Transverse colon (tissue), 4 donors: Measurements from ENCODE around the gene ABTB1. TPM values are rescaled to one million over a fixed set of nuclear protein-coding genes. Genes with fewer than 3 reads are reported as not detected.
"Not testable (repeated sequence)": the region's sequence is repeated elsewhere in the genome, so short reads cannot be mapped to it uniquely, and the experiment has no call there.

Source experiments
- DNase-seq: peaks from one replicate; pipeline ENCODE4 v3.0.0-alpha.2; 2019
- H3K27ac ChIP-seq, 4 donors: fragments of 200-600 bp; sonication (generic); 2 replicates each; pipeline ENCODE4 v1.5.1; 2016 to 2018; ENCODE audit warnings: inconsistent platforms in 4 of 4
- H3K27me3 ChIP-seq: fragments of 200-600 bp; sonication (generic); 2 replicates; pipeline ENCODE4 v1.5.1; 2017; ENCODE audit warnings: inconsistent platforms
- H3K36me3 ChIP-seq, 4 donors: fragments of 200-600 bp; sonication (generic); 2 replicates each; pipeline ENCODE4 v1.5.1; 2017 to 2019; ENCODE audit warnings: inconsistent platforms in 4 of 4
- H3K4me1 ChIP-seq, 4 donors: fragments of 200-600 bp; sonication (generic); 2 replicates each; pipeline ENCODE4 v1.5.1; 2017 to 2020; ENCODE audit warnings: inconsistent platforms in 4 of 4
- H3K4me3 ChIP-seq, 4 donors: fragments of 200-600 bp; sonication (generic); 1 replicate in 1 of 4; 2 replicates in 3 of 4; pipeline versions ENCODE4 v1.5.1 to v1.6.1; 2017 to 2019; ENCODE audit warnings: inconsistent platforms in 4 of 4
- H3K9me3 ChIP-seq, 2 donors: fragments of 200-600 bp; sonication (generic); 2 replicates each; pipeline ENCODE4 v1.5.1; 2017 to 2019; ENCODE audit warnings: inconsistent platforms in 2 of 2
- CTCF ChIP-seq, 5 experiments: fragments of 200-600 bp in 3 of 5; fragments of 450-650 bp in 2 of 5; sonication (generic) in 3 of 5; IDR thresholded peaks; 1 replicate in 2 of 5; 2 replicates in 3 of 5; pipeline ENCODE4 v1.5.1; 2016 to 2017; ENCODE audit warnings: antibody characterized with exemption in 5 of 5, inconsistent platforms in 3 of 5, mild to moderate bottlenecking in 2 of 5, moderate library complexity in 1 of 5
- EP300 ChIP-seq: sonication (generic); formaldehyde crosslinking; IDR thresholded peaks from one replicate; pipeline ENCODE4 v1.6.1; 2017; ENCODE audit warnings: antibody characterized with exemption, low read depth
- POLR2A ChIP-seq: fragments of 450-650 bp; IDR thresholded peaks from one replicate; pipeline ENCODE4 v1.6.1; 2016; ENCODE audit warnings: antibody characterized with exemption, mild to moderate bottlenecking, moderate library complexity
- POLR2AphosphoS5 ChIP-seq, 3 donors: sonication (generic); formaldehyde crosslinking; IDR thresholded peaks; one replicate each; pipeline ENCODE4 v1.6.1; 2016; ENCODE audit warnings: antibody characterized with exemption in 3 of 3
- WGBS, 2 donors: methylation state at CpG; one replicate each; pipeline ENCODE4 v1.1.5; 2018; ENCODE audit warnings: low coverage in 1 of 2; 5-methylcytosine and 5-hydroxymethylcytosine counted together
- in situ Hi-C, 4 donors: fragments of 200-750 bp; cut with MboI; loops; one replicate each; pipeline versions ENCODE4 v1.15.0 to v1.15.1; 2017; ENCODE audit warnings: low sequenced_read_pairs in 3 of 4, low pct_ligation_motif_present in 1 of 4, low pct_unique_long_range_greater_than_20kb in 1 of 4
- intact Hi-C: fragments of 100-400 bp; cut with DNase I; formaldehyde crosslinking; loops from one replicate; pipeline ENCODE4 v1.15.1; 2023; ENCODE audit warnings: low total_unique reads
- total RNA-seq, 4 donors: library from RNA; depleted of rRNA; stranded (reverse); fragments of >200 nt; gene quantifications; one replicate each; pipeline ENCODE4 v1.1.0, GENCODE V29; 2016

The ABTB1 gene
- total RNA-seq, 4 donors from 2014 or later = 29.6 to 80.4 (median 45.8) TPM

GRCh38 chr3:127701280-127701911 is 28.6 kb downstream of the ABTB1 start:
- Histone ChIP-seq H3K36me3 (no peaks in the 10 kb centered on the region), H3K27me3 (no peaks in the 10 kb centered on the region), H3K27ac (peak overlapping the region in 3 of 4 donors; percentile 15 to 35 (median 16)), H3K4me3 (no peak overlapping the region), H3K9me3 (no peaks in the 10 kb centered on the region), H3K4me1 (peaks cover 20 to 28% (median 25%) of the 10 kb centered on the region in 4 donors)
- intact Hi-C loops (no loop called here), in situ Hi-C loops (no loop called here)
- WGBS, 2 donors = 78 to 85% methylated on average over 5 to 11 of the region's 11 CpGs
- DNase-seq = no peak
- TF ChIP-seq CTCF (IDR thresholded peaks at IDR 0.05) (no peak), POLR2A (no peak), POLR2AphosphoS5 (IDR thresholded peaks at IDR 0.05) (no peak), EP300 (no peak)

GRCh38 chr3:127702151-127702578 is 29.4 kb downstream of the ABTB1 start:
- TF ChIP-seq POLR2AphosphoS5 (IDR thresholded peaks at IDR 0.05) (no peak), EP300 (no peak), POLR2A (no peak), CTCF (IDR thresholded peaks at IDR 0.05) (no peak)
- WGBS, 2 donors = 53% methylated on average over 3 of the region's 4 CpGs; no CpG with 5 or more reads in 1 of the 2 donors
- H3K27ac ChIP-seq = peak overlapping the region in 2 of 4 donors; percentile 16 to 35
- intact Hi-C loops = no loop called here
- H3K27me3 ChIP-seq = no peaks in the 10 kb centered on the region
- in situ Hi-C loops = no loop called here
- DNase-seq = no peak
- H3K9me3 ChIP-seq = no peaks in the 10 kb centered on the region
- H3K36me3 ChIP-seq = no peaks in the 10 kb centered on the region
- H3K4me3 ChIP-seq = no peak overlapping the region
- peaks cover 12 to 21% (median 18%) of the 10 kb centered on the region in 4 donors for H3K4me1 ChIP-seq

GRCh38 chr3:127704840-127705239 is 32.1 kb downstream of the ABTB1 start:
- H3K27me3 ChIP-seq, H3K27ac ChIP-seq, in situ Hi-C loops, H3K4me3 ChIP-seq, intact Hi-C loops, H3K36me3 ChIP-seq, H3K9me3 ChIP-seq: not testable (repeated sequence)
- 83 to 91% methylated on average over 4 of the region's 4 CpGs for WGBS, 2 donors
- H3K4me1 ChIP-seq = peaks cover 0 to 12% (median 5%) of the 10 kb centered on the region in 4 donors
- peak; percentile 3 for DNase-seq

DNA sequence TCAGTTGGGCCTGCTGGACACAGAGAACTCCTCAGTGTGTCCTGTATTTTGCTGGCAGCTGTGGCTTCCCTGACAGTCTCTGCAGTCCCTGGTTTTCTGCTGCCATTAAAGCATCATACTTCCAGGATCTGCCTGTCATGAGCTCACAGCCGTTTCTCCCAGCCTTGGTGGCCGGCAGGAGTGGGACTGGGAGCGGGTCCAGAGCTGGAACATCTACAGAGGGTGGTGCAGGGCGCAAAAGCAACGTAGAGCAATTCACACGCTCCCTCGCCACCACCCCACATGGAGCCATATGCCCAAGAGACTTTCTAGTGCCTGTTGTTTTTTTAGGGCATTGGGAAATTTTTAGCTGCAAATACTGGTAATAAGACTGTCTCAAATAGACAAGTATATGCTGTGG is 33.6 kb downstream of the ABTB1 start:
- peak; percentile 3 for DNase-seq
- in situ Hi-C loops (no loop called here), intact Hi-C loops (no loop called here)
- H3K36me3 ChIP-seq = no peaks in the 10 kb centered on the region
- no peaks in the 10 kb centered on the region for H3K27me3 ChIP-seq
- WGBS, 2 donors = 83 to 94% methylated on average over 3 to 7 of the region's 7 CpGs
- no peaks in the 10 kb centered on the region for H3K9me3 ChIP-seq
- H3K27ac ChIP-seq = peak overlapping the region; percentile 16 to 68 (median 40)
- no peak for TF ChIP-seq CTCF (IDR thresholded peaks at IDR 0.05)
- TF ChIP-seq POLR2AphosphoS5 (IDR thresholded peaks at IDR 0.05) = no peak
- no peak for TF ChIP-seq EP300
- no peak for TF ChIP-seq POLR2A
- H3K4me3 ChIP-seq = no peak overlapping the region
- peaks cover 0 to 13% (median 8%) of the 10 kb centered on the region in 4 donors for H3K4me1 ChIP-seq
